T-cell (primary cell): ENCODE data around the gene TSC2. TPM values are rescaled to one million over a fixed set of nuclear protein-coding genes. Genes with fewer than 3 reads are reported as not detected.
A peak's percentile ranks its signal among the peaks of the same experiment; 100 is the strongest.
"Not testable (repeated sequence)": the region's sequence is repeated elsewhere in the genome, so short reads cannot be mapped to it uniquely, and the experiment has no call there.

Experiments used
- ATAC-seq, 4 experiments: fragments of 200-7000 bp in 3 of 4; fragments of 150-1000 bp in 1 of 4; cut with Tn5 transposase; replicated peaks in 1 of 4; 1 replicate in 3 of 4; 2 replicates in 1 of 4; pipeline ENCODE4 v1.10.0; 2021; ENCODE audit warnings: moderate library complexity in 3 of 4, mild to moderate bottlenecking in 2 of 4, moderate number of reproducible peaks in 1 of 4
- CTCF ChIA-PET, 2 donors: fragments of 300-600 bp; sonication (Branson Sonifier 250); formaldehyde crosslinking; loops; one replicate each; lab custom pipeline; 2022; ENCODE audit warnings: antibody characterized with exemption in 2 of 2; lab: Charles Lee
- POLR2A ChIA-PET, 2 donors: fragments of 300-600 bp; sonication (Branson Sonifier 250); formaldehyde crosslinking; loops; one replicate each; lab custom pipeline; 2022; ENCODE audit warnings: antibody characterized with exemption in 2 of 2; lab: Charles Lee
- DNase-seq, 35 experiments: peaks; one replicate each; pipeline versions ENCODE4 v3.0.0 to v3.0.0-alpha.2; 2013 to 2023
- H3K27ac ChIP-seq: one replicate; pipeline ENCODE4 v1.5.1; 2013; ENCODE audit warnings: low read length
- H3K27me3 ChIP-seq, 2 experiments: replicated peaks in 1 of 2; 1 replicate in 1 of 2; 2 replicates in 1 of 2; pipeline versions ENCODE4 v1.6.1 to v1.7.0; 2013; ENCODE audit warnings: low read length in 1 of 2, mixed read lengths in 1 of 2; ENCODE audit not compliant: control insufficient read depth in 2 of 2, insufficient read depth in 2 of 2; ENCODE audit errors: extremely low read depth in 1 of 2
- H3K36me3 ChIP-seq, 2 donors: 1 replicate in 1 of 2; 2 replicates in 1 of 2; pipeline versions ENCODE4 v1.6.1 to v1.7.0; 2013; ENCODE audit warnings: low read length in 1 of 2; ENCODE audit not compliant: control insufficient read depth in 2 of 2, insufficient read depth in 1 of 2; ENCODE audit errors: extremely low read depth in 1 of 2
- H3K4me1 ChIP-seq, 2 experiments: 1 replicate in 1 of 2; 2 replicates in 1 of 2; pipeline versions ENCODE4 v1.6.1 to v1.7.0; 2013; ENCODE audit warnings: low read length in 2 of 2, mixed read lengths in 1 of 2; ENCODE audit not compliant: insufficient read depth in 2 of 2, control insufficient read depth in 1 of 2; ENCODE audit errors: extremely low read depth in 1 of 2
- H3K4me3 ChIP-seq, 2 donors: 1 replicate in 1 of 2; 2 replicates in 1 of 2; pipeline versions ENCODE4 v1.5.1 to v1.7.0; 2013; ENCODE audit warnings: mild to moderate bottlenecking in 2 of 2, low read length in 1 of 2, moderate library complexity in 1 of 2; ENCODE audit not compliant: control insufficient read depth in 1 of 2; ENCODE audit errors: extremely low read depth in 1 of 2
- H3K9me3 ChIP-seq: 2 replicates; pipeline ENCODE4 v1.7.0; 2013
- H3K27ac Mint-ChIP-seq, 2 donors: one replicate each; pipeline ENCODE4 v1.8.0; 2020 to 2021; ENCODE audit warnings: mild to moderate bottlenecking in 2 of 2, mixed read lengths in 2 of 2
- H3K27me3 Mint-ChIP-seq, 2 donors: one replicate each; pipeline ENCODE4 v1.8.0; 2021 to 2022; ENCODE audit warnings: mixed read lengths in 2 of 2
- H3K36me3 Mint-ChIP-seq: one replicate; pipeline ENCODE4 v1.8.0; 2021; ENCODE audit warnings: mixed read lengths
- H3K4me1 Mint-ChIP-seq, 3 donors: one replicate each; pipeline ENCODE4 v1.8.0; 2020 to 2022; ENCODE audit warnings: mixed read lengths in 3 of 3, mild to moderate bottlenecking in 1 of 3
- H3K4me3 Mint-ChIP-seq, 3 donors: one replicate each; pipeline ENCODE4 v1.8.0; 2020 to 2022; ENCODE audit warnings: mild to moderate bottlenecking in 3 of 3, mixed read lengths in 3 of 3, moderate library complexity in 3 of 3
- H3K9me3 Mint-ChIP-seq, 3 donors: one replicate each; pipeline ENCODE4 v1.8.0; 2020 to 2022; ENCODE audit warnings: mixed read lengths in 3 of 3
- WGBS: methylation state at CpG from one replicate; pipeline ENCODE4 v1.1.5; 2013; ENCODE audit warnings: missing lambda C conversion rate; ENCODE audit not compliant: insufficient coverage; 5-methylcytosine and 5-hydroxymethylcytosine counted together
- total RNA-seq, 35 experiments: library from RNA in 6 of 35; stranded (reverse) in 6 of 35; fragments of 120-200 nt in 1 of 35; gene quantifications; one replicate each; pipeline versions ENCODE4 v1.2.1 to v1.2.4 and lab custom pipeline; 2013 to 2026

TSC2 gene
- total RNA-seq, 5 donors from 2014 or later (not counting 1 experiment from before 2014, with no cell fraction given), result 134 to 181 (median 161) TPM

GRCh38 chr16:2009164-2009711 lies 38.5 kb upstream of the TSC2 start:
- Mint-ChIP-seq H3K27ac (peak overlapping the region; percentile 76 to 88), H3K9me3 (no peaks in the 10 kb centered on the region), H3K36me3 (no peaks in the 10 kb centered on the region), H3K4me3 (peak overlapping the region; percentile 82 to 87 (median 84)), H3K4me1 (peaks cover 38 to 47% (median 42%) of the 10 kb centered on the region in 3 donors), H3K27me3 (no peaks in the 10 kb centered on the region)
- peak in 1 of 35 experiments; percentile 21 for DNase-seq
- CTCF ChIA-PET, result interaction anchor here in 1 of 2 donors (1.3 kb wide), 1 partner anchor 17 kb away, joined by 3 read pairs; no protein-coding TSS in a partner anchor
- Histone ChIP-seq H3K4me1 (peaks cover 19 to 56% of the 10 kb centered on the region in 2 experiments), H3K27me3 (no peaks in the 10 kb centered on the region), H3K36me3 (peaks cover 3% of the 10 kb centered on the region in 2 donors), H3K27ac (peak overlapping the region; percentile 53), H3K9me3 (no peaks in the 10 kb centered on the region), H3K4me3 (peak overlapping the region; percentile 59 to 70)
- ATAC-seq, result peak; percentile 5 to 62 (median 50)
- WGBS, result under 1% methylated on average over 55 of the region's 55 CpGs
- POLR2A ChIA-PET, result interaction anchor here in 1 of 2 donors (0.6 kb wide), 1 partner anchor 146 kb away, joined by 3 read pairs; the partner anchor contains the start of gene TRAF7

DNA sequence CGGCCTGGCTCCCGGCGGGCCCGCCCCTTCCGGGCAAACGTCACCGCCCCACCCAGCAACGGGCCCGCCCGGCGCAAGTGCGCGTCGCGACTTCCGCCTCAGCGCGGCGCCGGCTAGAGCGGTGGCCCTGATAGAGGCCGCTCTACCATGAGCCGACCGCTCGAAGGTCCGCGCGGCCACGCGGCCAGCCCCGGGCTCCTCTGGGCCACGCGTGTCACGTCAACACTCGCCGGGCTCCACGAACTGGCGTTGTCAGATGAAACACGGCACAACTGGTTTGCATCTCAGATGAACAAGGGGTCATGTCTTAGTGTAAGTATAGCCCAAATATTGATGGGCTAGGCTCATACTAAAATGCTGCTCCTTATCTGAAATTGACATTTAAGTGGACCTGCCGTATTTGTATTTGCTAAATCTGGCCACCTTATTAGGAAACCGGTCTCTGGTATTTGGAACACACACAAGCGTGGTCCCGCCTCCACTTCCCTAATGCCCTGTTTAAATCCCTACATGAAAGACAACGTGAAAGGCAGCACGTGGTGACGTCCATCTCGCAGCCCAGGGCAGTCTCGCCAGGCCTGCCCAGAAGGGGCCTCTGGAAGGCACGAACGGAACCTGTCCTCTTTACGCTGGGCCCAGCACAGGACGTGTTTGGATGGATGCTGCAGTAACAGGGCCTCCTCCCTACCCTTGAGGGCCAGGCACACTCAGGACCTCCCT lies 37.8 kb upstream of the TSC2 start, which contains the start of gene ZNF598:
Gene ZNF598, minus strand, starts transcription at position 31 of the 720 bp plus-strand sequence.
- peak within 1 kb of the TSS; percentile 86 to 88 (median 87) for H3K4me3 Mint-ChIP-seq
- peaks cover 3% of the 10 kb centered on the region in 2 donors for H3K36me3 ChIP-seq
- peaks cover 34 to 41% (median 40%) of the 10 kb centered on the region in 3 donors for H3K4me1 Mint-ChIP-seq
- H3K4me1 ChIP-seq, result peaks cover 17 to 49% of the 10 kb centered on the region in 2 experiments
- H3K4me3 ChIP-seq, result peak within 1 kb of the TSS; percentile 78 to 84
- ATAC-seq (peak; percentile 91 to 96 (median 96)), DNase-seq (peak; percentile 42 to 90 (median 70))
- ChIA-PET CTCF (no interaction called here), POLR2A (no interaction called here)
- no peaks in the 10 kb centered on the region for H3K9me3 Mint-ChIP-seq
- H3K9me3 ChIP-seq, result no peaks in the 10 kb centered on the region
- H3K36me3 Mint-ChIP-seq, result no peaks in the 10 kb centered on the region
- 1% methylated on average over 49 of the region's 52 CpGs for WGBS
- H3K27me3 ChIP-seq, result no peaks in the 10 kb centered on the region
- H3K27ac ChIP-seq, result peak within 1 kb of the TSS; percentile 94
- peak within 1 kb of the TSS; percentile 91 to 92 for H3K27ac Mint-ChIP-seq
- H3K27me3 Mint-ChIP-seq, result no peaks in the 10 kb centered on the region

DNA sequence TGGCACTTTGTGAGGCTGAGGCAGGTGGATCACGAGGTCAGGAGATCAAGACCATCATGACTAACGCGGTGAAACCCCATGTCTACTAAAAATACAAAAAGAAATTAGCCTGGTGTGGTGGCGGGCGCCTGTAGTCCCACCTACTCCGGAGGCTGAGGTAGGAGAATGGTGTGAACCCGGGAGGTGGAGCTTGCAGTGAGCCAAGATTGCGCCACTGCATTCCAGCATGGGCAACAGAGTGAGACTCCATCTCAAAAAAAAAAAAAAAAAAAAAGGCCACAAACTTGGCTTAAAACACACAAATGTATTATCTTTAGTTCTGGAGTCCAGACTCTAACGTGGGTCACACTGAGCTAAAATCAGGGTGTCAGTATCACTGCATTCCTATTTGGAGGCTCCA lies 36.1 kb upstream of the TSC2 start:
- ATAC-seq, H3K4me3 ChIP-seq, H3K9me3 ChIP-seq, H3K27me3 Mint-ChIP-seq, H3K36me3 ChIP-seq, H3K27me3 ChIP-seq, H3K4me3 Mint-ChIP-seq, CTCF ChIA-PET, H3K27ac Mint-ChIP-seq, POLR2A ChIA-PET, H3K36me3 Mint-ChIP-seq, H3K9me3 Mint-ChIP-seq, H3K27ac ChIP-seq, DNase-seq: not testable (repeated sequence)
- peaks cover 17 to 33% of the 10 kb centered on the region in 2 experiments for H3K4me1 ChIP-seq
- peaks cover 26 to 29% (median 27%) of the 10 kb centered on the region in 3 donors for H3K4me1 Mint-ChIP-seq
- 80% methylated on average over 5 of the region's 9 CpGs for whole genome bisulfite sequencing

DNA sequence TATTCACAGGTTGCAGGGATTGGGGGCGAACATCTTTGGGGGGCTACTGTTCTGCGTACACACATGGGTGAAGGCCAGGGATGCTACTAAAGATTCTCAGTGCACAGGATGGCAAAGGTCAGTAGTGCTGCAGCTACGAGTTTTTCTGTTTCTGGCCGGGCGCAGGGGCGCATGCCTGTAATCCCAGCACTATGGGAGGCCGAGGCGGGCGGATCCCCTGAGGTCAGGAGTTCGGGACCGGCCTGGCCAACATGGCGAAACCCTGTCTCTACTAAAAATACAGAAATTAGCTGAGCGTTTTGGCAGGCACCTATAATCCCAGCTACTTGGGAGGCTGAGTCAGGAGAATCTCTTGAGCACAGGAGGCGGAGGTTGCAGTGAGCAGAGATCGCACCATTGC lies 34.3 kb upstream of the TSC2 start:
- Histone ChIP-seq H3K9me3 (no peaks in the 10 kb centered on the region), H3K27me3 (peaks cover 0 to 13% of the 10 kb centered on the region in 2 experiments), H3K27ac (no peak overlapping the region), H3K36me3 (no peaks in the 10 kb centered on the region), H3K4me3 (no peak overlapping the region), H3K4me1 (peaks cover 10 to 15% of the 10 kb centered on the region in 2 experiments)
- Mint-ChIP-seq H3K4me3 (no peak overlapping the region), H3K27me3 (peaks cover 0 to 3% of the 10 kb centered on the region in 2 donors), H3K9me3 (no peaks in the 10 kb centered on the region), H3K36me3 (no peaks in the 10 kb centered on the region), H3K27ac (no peak overlapping the region), H3K4me1 (peaks cover 9 to 12% (median 11%) of the 10 kb centered on the region in 3 donors)
- ChIA-PET CTCF (no interaction called here), POLR2A (no interaction called here)
- ATAC-seq, result no peak
- WGBS, result 98% methylated on average over 8 of the region's 15 CpGs
- no peak for DNase-seq

DNA sequence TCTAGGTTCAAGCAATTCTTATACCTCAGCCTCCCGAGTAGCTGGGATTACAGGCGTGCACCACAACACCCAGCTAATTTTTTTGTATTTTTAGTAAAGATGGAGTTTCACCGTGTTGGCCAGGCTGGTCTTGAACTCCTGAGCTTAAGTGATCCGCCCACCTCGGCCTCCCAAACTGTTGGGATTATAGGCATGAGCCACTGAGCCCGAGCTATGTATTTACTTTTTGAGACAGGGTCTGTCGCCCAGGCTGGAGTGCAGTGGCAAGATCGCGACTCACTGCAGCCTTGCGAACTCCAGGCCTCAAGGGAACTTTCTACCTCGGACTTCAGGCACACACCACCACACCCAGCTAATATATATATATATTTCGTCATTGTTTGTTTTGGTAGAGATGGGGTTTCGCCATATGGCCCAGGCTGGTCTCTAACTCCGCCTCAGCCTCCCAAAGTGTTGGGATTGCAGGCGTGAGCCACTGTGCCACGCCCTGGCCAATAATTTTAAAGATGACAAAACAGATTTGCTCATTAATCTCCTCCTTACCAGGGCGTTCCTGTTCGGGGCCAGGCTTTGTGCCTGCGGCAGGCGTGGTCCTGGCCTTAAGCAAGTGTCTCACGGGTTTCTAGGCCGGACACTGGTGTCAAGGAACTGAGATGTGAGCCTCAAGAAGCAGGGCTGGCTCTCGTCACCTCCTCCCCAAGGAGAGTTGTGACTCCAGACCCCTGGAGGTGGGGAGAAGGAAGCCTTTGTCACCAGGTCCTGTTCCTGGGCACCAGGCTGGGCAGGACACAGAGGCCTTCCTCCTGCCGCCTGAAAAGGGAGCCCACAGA lies 32.5 kb upstream of the TSC2 start:
- Histone ChIP-seq H3K4me1 (peaks cover under 1 to 9% of the 10 kb centered on the region in 2 experiments), H3K4me3 (no peak overlapping the region), H3K9me3 (no peaks in the 10 kb centered on the region), H3K27me3 (peaks cover 0 to 30% of the 10 kb centered on the region in 2 experiments), H3K27ac (no peak overlapping the region), H3K36me3 (no peaks in the 10 kb centered on the region)
- no peaks in the 10 kb centered on the region for H3K36me3 Mint-ChIP-seq
- no peak overlapping the region for H3K4me3 Mint-ChIP-seq
- peaks cover 3 to 10% of the 10 kb centered on the region in 2 donors for H3K27me3 Mint-ChIP-seq
- H3K9me3 Mint-ChIP-seq, result no peaks in the 10 kb centered on the region
- DNase-seq, result no peak
- CTCF ChIA-PET, result interaction anchor here in 1 of 2 donors (0.7 kb wide), 1 partner anchor 55 kb away, joined by 3 read pairs; no protein-coding TSS in a partner anchor
- no peak overlapping the region for H3K27ac Mint-ChIP-seq
- no peak for ATAC-seq
- H3K4me1 Mint-ChIP-seq, result peaks cover 1 to 6% (median 2%) of the 10 kb centered on the region in 3 donors
- POLR2A ChIA-PET, result no interaction called here
- WGBS, result 96% methylated on average over 10 of the region's 24 CpGs

- Mint-ChIP-seq H3K27ac (no peak overlapping the region), H3K9me3 (no peaks in the 10 kb centered on the region), H3K27me3 (peaks cover 3 to 15% of the 10 kb centered on the region in 2 donors), H3K36me3 (no peaks in the 10 kb centered on the region), H3K4me3 (no peak overlapping the region), H3K4me1 (peaks cover 0 to 7% (median 2%) of the 10 kb centered on the region in 3 donors)
- H3K4me1 ChIP-seq, result peaks cover 0 to 9% of the 10 kb centered on the region in 2 experiments
- H3K36me3 ChIP-seq, result no peaks in the 10 kb centered on the region
- ChIA-PET CTCF (no interaction called here), POLR2A (interaction anchor here in 1 of 2 donors (0.6 kb wide), 1 partner anchor 983 kb away, joined by 6 read pairs; no protein-coding TSS in a partner anchor)
- ATAC-seq, result no peak
- H3K9me3 ChIP-seq, result no peaks in the 10 kb centered on the region
- H3K4me3 ChIP-seq, result no peak overlapping the region
- WGBS, result no CpG with 5 or more reads among the region's 7 CpGs
- no peak for DNase-seq
- H3K27ac ChIP-seq, result no peak overlapping the region
- peaks cover 0 to 35% of the 10 kb centered on the region in 2 experiments for H3K27me3 ChIP-seq
These were observed 31.9 kb upstream of the TSC2 start for GRCh38 chr16:2015947-2016208.
